ENCODE data around the gene JAG2. TPM values are rescaled to one million over a fixed set of nuclear protein-coding genes. Genes with fewer than 3 reads are reported as not detected.

Gene JAG2
- total RNA-seq, 1 donor from 2014 or later = 26.1 TPM

DNA sequence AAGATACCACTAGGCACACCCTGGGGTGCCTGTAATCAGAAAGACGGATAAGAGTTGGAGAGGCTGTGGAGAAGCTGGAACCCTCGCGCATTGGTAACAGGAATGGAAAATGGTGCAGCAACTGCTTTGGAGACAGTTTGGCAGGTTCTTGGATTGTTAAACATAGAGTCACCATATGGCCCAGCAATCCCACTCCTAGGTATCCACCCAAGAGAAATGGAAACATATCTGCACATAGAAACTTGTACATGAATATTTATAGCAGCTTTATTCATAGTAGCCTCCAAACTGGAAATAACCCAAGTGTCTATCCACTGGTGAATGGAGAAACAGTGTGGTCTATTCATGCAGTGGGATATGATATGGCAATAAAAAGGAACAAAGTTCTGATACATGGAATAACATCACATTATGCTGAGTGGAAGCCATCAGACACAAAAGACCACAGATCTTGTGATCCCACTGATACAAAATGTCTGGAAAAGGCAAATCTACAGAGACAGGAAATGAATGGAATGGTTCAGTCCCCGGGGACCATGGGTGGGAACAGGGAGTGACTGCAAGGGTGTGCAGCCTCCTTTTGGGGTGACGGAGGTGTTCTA is 45.4 kb downstream of the JAG2 start:
- no peak for DNase-seq
- Histone ChIP-seq H3K9me3 (replicated peaks) (peaks cover 33% of the 10 kb centered on the region), H3K27me3 (ENCODE audit: low read depth) (peaks cover 46% of the 10 kb centered on the region), H3K4me3 (no peak overlapping the region), H3K4me1 (no peaks in the 10 kb centered on the region), H3K36me3 (no peaks in the 10 kb centered on the region), H3K27ac (replicated peaks) (no peak overlapping the region)
- intact Hi-C loops (cut with micrococcal nuclease) = no loop called here
- TF ChIP-seq, protein P1, sequence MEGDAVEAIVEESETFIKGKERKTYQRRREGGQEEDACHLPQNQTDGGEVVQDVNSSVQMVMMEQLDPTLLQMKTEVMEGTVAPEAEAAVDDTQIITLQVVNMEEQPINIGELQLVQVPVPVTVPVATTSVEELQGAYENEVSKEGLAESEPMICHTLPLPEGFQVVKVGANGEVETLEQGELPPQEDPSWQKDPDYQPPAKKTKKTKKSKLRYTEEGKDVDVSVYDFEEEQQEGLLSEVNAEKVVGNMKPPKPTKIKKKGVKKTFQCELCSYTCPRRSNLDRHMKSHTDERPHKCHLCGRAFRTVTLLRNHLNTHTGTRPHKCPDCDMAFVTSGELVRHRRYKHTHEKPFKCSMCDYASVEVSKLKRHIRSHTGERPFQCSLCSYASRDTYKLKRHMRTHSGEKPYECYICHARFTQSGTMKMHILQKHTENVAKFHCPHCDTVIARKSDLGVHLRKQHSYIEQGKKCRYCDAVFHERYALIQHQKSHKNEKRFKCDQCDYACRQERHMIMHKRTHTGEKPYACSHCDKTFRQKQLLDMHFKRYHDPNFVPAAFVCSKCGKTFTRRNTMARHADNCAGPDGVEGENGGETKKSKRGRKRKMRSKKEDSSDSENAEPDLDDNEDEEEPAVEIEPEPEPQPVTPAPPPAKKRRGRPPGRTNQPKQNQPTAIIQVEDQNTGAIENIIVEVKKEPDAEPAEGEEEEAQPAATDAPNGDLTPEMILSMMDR (IDR thresholded peaks at IDR 0.05; ENCODE audit: borderline replicate concordance) = no peak

DNA sequence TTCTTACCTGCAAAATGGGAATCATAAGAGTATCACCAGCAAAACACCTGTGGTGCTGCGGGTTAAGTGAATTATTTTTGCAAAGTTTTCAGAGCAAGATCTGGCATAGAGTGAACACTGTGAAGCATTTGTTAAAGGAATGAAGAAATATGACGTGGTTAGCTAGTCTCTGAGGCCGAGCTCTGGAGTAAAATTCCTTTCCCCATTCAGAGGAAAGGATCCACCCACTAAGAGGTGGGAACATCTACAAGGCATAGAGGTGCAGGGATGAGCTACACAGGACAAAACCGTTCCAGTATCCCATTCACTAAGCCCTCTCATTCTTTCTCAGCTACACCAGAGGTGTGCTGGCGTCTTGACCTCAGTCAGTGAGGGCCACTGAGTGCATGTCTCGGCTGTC is 48.5 kb downstream of the JAG2 start:
- peaks cover 23% of the 10 kb centered on the region for H3K27me3 ChIP-seq (ENCODE audit: low read depth)
- DNase-seq = no peak
- TF ChIP-seq, protein P1 (IDR thresholded peaks at IDR 0.05; ENCODE audit: borderline replicate concordance) = no peak
- no peaks in the 10 kb centered on the region for H3K36me3 ChIP-seq
- intact Hi-C loops (cut with micrococcal nuclease) = no loop called here
- H3K4me1 ChIP-seq = no peaks in the 10 kb centered on the region
- H3K27ac ChIP-seq (replicated peaks) = no peak overlapping the region
- H3K4me3 ChIP-seq = no peak overlapping the region
- H3K9me3 ChIP-seq (replicated peaks) = peaks cover 38% of the 10 kb centered on the region

DNA sequence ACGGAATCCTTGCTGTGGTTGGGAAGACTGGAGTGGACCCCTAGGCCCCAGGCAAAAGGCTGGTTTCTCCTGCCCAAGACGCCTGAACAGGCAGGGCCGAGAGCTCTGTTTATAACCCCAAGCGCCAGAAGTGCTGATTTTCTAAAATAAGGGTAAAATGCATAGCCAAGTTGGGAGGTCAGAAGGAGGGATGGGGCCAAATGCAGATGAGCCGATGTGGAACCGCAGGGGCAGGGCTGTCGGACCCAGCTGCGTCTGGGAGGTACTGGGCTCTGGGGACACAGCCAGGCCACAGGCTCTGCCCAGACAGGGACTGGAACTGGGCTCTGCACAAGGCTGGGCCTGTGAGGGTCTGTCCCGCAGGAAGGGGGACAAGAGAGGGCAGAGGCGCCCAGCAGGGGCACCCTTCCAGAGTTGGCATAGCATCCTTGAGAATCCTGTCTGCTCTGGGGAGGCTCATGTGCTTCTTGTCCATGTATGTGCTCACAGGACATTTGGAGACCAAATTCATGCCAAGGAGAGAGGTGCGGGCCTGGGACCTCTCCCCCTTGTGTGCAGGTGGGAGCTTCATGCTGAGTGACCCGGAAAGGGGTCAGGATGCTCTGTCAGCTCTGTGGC is 49.1 kb downstream of the JAG2 start:
- peaks cover 18% of the 10 kb centered on the region for H3K27me3 ChIP-seq (ENCODE audit: low read depth)
- TF ChIP-seq, protein P1 (IDR thresholded peaks at IDR 0.05; ENCODE audit: borderline replicate concordance) = no peak
- intact Hi-C loops (cut with micrococcal nuclease) = no loop called here
- H3K9me3 ChIP-seq (replicated peaks) = peaks cover 38% of the 10 kb centered on the region
- no peaks in the 10 kb centered on the region for H3K36me3 ChIP-seq
- no peak overlapping the region for H3K4me3 ChIP-seq
- H3K4me1 ChIP-seq = no peaks in the 10 kb centered on the region
- no peak for DNase-seq
- H3K27ac ChIP-seq (replicated peaks) = no peak overlapping the region

DNA sequence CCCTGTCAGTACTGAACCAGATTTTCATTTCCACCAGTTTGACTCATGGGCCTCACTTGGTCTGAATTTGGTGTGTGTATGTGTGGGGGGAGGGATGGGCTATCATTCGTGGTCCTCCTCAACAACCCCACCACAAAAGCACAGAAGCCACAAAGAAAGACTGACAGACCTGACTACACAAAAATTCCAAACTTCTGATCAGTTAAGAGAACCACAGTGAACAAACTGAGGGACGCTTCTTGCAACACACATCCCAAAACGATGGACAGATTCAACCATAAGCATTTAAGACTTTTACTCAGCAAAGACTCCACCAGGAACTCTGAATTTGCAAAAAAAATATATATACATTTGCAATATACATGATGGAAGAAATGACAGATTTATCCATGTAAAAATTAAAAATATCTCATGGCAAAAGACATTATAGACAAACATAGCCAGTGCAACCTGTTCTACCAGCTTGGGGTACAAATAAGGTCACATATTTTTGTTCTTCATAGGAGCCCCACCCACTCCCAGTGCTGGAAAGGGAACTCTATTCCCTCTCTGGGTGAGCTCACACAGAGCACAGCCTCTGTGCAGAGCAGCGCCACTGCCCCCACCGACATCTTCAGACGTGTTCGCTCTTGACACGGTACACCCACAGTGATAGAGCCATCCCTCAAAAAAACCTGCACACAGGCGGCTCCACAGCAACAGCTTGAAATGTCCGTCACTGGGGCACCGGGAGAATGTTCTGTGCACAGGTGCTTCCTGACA is 49.7 kb downstream of the JAG2 start:
- Histone ChIP-seq H3K36me3 (no peaks in the 10 kb centered on the region), H3K4me1 (no peaks in the 10 kb centered on the region), H3K27ac (replicated peaks) (no peak overlapping the region), H3K27me3 (ENCODE audit: low read depth) (peaks cover 13% of the 10 kb centered on the region), H3K4me3 (no peak overlapping the region), H3K9me3 (replicated peaks) (peaks cover 38% of the 10 kb centered on the region)
- intact Hi-C loops (cut with micrococcal nuclease) = no loop called here
- no peak for DNase-seq
- TF ChIP-seq, protein P1 (IDR thresholded peaks at IDR 0.05; ENCODE audit: borderline replicate concordance) = no peak

DNA sequence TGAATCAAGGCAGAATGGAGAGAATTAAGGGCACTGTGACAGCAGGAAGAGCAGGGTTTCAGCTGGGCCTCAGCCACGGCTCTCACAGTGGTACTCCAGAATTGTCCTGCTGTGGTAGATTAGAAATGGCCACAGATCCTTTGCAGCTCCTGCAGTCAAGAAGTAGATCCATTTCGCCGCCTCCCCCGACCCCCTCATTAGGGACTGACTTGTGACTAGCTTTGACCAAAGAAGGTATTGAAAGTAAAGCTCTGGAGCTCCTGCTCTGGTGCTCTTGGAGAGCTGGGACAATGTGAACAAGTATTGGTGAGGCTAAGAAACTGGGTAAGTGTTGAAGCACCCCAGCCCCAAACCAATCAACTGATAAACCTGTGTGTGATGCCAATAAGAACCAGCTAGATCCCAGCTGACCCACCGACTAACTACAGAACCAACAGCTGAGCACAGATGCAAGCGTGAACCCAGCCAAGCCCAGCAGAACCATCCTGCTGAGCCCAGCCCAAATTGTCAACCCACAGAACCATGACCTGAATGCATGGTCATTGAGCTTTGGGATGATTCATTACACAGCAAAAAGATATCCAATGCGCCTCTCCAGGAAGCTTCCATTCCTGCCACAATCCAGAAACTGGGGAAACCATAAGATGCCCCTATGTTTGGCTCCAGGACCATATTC is 50.7 kb downstream of the JAG2 start:
- H3K27ac ChIP-seq (replicated peaks) = no peak overlapping the region
- intact Hi-C loops (cut with micrococcal nuclease) = no loop called here
- H3K9me3 ChIP-seq (replicated peaks) = peaks cover 31% of the 10 kb centered on the region
- H3K36me3 ChIP-seq = no peaks in the 10 kb centered on the region
- no peak for DNase-seq
- H3K4me3 ChIP-seq = no peak overlapping the region
- peaks cover 9% of the 10 kb centered on the region for H3K27me3 ChIP-seq (ENCODE audit: low read depth)
- no peaks in the 10 kb centered on the region for H3K4me1 ChIP-seq
- TF ChIP-seq, protein P1 (IDR thresholded peaks at IDR 0.05; ENCODE audit: borderline replicate concordance) = no peak

All from left ventricle myocardium inferior (tissue), 1 donor.